Islet of Langerhans (tissue), 1 donor: ENCODE results near the gene TMEM244.
"Not testable (repeated sequence)": the region's sequence is repeated elsewhere in the genome, so short reads cannot be mapped to it uniquely, and the experiment has no call there.

Source experiments
- FAIRE-seq: peaks from one replicate; lab custom pipeline; 2011; peaks lifted over from hg19 to GRCh38; lab: Jason Lieb, UNC

Gene TMEM244, protein sequence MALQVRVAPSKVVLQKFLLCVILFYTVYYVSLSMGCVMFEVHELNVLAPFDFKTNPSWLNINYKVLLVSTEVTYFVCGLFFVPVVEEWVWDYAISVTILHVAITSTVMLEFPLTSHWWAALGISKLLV

DNA sequence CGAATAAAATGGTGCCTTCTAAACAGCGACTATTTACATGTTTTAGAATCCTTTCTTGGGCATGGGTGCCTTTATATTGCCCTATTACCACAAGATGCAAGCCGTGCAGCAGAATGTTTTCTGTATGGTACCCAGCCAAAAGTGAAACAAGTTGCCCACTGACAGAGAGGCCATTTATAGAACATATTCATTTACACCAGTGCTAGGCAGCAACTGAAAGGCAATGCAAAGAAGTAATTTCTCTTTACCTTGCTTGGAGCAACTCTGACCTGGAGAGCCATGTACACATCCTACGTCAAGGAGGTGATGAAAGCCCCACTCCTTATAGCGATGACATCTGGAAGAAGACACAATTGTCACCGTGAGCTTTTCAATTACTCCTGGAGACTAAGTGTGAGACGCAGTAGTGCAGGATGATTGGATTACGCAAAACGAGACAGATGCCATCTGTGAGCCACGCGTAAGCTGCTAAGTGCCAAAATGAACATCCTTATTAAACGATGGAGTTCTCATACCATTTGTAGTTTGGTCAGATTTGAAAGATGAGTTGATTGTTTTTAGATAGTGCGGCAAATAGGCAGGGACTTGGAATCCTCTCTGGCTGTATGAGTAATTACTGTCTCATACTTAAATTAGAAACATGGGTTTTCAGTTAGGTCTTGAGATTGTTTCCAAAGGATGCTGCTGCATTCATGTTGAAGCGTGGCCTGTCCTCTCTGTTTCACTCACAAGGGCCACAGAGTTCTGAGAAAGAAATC lies at the start of gene TMEM244:
Gene TMEM244, minus strand, starts transcription at position 408 of the 758 bp plus-strand sequence. Its CDS starts 127 bp downstream, at position 281.
- FAIRE-seq: no peak

DNA sequence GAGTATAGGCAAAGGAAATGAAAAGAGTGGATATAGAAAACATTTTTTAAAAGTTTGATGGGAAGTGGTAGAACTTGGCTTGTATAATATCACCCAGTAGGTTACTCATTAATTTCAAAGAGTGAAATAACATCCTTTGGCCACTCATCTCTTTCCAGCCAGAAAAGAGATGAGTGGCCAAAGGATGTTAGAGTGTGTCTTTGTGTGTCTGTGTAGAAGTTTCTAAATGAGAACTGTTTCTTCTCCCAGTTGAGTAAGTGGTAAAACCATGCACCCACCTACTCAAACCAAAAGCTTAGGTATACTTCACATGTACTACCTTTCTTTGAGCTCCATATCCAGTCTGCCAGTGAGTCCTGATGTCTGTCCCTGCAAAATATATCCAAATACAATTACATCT lies 47.7 kb upstream of the TMEM244 start:
- no peak for FAIRE-seq

DNA sequence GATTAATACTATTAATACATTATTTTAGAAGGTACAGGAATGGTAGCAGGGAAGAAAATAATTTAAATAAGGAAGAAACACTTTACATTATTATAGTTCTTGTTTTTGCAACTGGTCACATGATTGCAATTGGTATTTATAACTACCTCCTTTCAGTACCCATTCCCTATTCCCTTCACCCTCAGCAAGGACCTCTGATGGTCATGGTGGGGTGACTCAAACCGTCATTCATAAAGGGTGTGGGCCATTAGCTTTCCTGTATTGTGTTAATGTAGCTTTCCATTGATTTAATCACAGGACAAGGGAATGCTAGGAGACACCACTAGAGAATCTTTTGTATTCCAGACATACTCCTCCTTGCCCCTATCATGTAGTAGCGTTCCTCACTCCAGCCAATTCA lies 47.2 kb upstream of the TMEM244 start:
- no peak for FAIRE-seq

DNA sequence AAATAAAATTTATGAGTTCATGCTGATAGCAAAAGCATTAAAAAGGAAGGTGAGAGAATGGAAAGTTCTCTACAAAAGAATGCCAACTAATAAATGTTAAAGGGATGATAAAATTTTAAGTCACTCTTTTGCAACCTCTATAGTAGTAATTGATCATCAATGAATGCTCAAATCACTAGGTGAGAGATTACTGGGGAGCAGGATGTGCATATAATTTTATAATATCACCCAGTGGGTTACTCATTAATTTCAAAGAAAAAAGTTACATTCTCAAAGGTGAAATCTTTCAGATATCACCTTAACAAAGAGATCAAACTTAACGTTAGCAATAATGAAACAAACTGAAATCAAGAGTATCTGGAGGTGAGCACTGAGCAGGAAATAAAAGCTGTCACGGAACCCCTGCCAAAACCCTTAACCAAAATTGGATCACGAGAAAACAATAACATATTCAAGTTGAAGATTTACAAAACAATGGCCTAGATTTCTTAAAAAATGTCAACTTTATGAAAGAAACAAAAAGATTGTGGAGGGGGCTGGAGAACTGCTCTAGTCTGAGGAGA lies 45.5 kb upstream of the TMEM244 start:
- no peak for FAIRE-seq

DNA sequence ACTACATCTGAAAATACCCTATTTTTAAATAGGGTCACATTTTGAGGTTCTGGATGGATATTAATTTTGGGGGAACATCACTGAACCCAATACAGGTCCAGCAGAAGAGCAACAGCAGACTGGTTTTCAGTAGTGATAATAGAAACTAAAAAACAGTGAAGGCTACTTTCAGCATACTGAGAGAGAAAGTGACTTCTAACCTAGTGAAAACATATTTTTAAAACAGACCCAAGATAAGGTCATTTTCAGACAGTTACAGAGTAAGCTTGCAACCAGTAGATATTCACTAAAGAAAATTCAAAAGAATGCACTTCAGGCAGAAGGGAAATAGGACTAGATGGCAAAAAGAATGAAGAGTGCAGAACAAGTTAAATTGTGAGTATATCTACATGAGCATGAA lies 42.0 kb upstream of the TMEM244 start:
- no peak for FAIRE-seq

DNA sequence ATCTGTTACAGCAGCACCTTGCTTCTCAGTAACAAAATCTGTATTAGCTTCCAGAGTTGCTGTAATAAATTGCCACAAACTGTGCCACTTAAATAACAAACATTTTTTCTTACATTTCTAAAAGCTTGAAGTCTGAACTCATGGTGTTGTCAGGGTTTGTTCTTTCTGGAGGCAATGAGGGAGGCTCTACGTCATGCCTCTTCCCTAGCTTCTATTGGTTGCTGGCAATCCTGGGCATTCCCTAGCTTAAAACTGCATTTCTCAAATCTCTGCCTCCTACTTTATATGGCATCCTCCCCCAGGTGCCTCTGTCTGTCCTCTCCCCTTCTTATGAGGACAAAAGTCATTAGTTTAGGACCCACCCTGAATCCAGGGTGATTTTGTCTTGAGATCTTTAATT lies 41.6 kb upstream of the TMEM244 start:
- no peak for FAIRE-seq

DNA sequence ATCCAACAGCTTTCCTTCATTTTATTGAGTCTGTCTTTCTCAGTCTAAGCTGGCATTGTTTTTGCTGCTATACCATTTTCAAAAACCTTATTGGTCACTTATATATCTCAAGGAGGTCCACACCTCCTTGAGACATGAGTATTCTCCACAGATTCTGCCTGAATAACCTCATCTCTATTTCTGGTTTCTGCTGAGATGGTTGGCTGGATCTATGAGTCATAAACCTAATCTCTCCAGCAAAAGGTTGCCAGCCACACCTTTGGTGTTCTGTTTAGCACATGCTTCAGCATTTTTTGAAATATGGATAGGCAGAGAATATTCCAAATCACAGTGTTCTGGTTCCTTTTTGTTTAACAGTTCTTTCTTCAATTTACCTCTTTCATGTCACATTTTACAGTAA lies 40.8 kb upstream of the TMEM244 start:
- FAIRE-seq: no peak

DNA sequence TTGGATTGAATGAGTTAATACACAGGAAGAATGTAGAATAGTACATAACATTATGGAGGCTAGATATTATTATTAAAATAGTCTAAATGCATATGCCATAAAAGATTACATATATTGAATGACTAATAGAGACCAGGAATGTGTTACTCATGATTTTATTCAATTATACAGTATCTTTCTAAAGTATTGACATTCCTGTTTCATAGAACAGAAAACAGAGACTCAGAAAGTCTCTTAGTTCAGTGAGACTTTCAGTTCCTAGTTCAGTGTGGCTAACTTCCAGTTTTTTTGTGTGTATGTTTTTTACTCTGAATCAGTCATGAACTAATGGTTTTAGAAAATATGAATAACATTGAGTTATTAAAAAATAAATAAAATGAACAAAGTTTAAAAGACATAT lies 34.6 kb upstream of the TMEM244 start:
- peak; percentile 17 for FAIRE-seq

DNA sequence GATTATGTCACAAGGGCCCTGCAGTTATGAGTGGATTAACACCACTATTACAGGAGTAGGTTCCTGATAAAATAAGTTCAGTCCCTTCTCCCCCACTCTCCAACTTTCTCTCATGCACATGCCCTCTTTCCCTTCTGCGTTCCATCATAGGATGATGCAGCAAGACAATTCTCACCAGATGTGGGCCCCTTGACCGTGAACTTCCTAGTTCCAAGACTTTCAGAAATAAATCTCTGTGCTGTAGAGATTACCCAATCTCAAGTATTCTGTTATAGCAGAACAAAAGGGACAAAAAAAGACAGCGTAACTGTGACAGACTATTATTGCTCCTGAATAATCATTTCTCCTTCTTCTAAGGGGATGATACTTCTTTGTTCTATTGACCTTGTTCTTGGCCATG lies 33.8 kb upstream of the TMEM244 start:
- FAIRE-seq: no peak

DNA sequence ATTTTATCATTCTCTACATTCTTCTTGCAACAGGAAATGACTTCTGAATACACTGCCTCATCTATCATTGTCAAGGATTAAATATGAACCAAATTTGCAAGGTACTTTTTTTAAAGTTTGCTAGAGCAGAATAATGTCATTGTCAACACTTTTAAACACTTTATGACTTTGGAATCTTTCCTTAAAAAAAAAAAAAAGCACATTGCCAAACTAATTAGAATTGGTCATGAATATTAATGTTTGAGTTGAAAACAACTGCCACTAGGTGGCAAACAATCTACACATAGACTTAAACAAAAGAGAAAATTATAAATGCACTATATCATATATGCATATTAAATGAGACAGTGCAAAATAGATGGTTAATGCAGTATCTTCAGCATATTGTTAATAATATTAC lies 32.5 kb upstream of the TMEM244 start:
- FAIRE-seq: no peak

DNA sequence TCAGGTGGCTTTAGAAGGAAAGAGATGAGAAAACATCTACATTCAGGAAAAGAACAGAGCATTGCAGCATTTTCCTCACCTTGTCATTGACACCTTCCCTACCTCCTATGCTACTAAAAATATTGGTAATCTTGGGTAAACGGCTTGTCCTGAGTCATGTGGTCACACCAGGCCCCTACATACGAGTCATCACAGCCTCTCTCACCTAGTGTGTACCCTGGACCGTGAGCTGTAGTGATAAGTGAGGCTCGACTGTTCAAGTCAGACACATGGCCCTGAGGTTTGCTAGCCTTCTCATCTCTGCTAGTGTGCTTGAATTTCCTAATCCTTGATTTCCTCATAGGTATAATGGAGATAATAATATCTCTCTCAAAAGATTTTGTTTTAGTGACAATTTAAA lies 29.6 kb upstream of the TMEM244 start:
- FAIRE-seq: no peak

DNA sequence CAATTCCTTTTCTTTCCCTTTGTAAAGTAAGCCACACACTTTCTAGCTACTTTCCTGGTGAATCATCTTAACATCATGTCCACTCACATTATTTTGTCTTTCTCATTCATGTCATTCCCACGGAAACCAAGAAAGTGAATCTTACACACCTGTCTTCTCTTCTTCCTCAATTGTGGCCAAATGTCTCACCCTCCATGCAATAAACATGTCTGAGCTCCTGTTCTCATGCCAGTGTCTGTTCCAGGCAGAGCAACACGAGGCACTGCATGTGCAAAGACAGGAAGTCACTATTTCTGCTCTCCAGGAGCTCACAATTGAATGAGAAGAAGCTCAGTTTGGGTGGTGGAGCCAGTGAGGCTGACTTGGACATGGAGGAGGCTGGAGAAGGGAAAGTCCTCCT lies 29.0 kb upstream of the TMEM244 start:
- no peak for FAIRE-seq

DNA sequence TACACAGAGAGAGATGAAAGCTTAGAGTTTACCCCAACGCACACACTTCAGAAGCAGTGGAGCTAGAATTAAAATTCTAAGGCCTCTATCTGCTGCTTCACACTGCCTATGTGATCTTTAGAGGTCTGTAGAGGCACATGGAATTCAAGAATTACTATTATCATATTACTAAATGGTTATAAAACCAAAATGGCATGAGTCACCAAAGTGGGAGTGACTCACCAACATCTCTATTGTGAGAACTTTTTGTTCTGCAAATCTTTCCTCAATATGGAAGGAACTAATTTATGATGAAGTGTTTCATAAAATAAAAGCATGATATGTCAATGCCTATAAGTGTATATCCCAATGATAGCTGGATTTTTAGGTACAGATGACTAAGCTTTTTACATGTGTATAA lies 28.5 kb upstream of the TMEM244 start:
- no peak for FAIRE-seq

DNA sequence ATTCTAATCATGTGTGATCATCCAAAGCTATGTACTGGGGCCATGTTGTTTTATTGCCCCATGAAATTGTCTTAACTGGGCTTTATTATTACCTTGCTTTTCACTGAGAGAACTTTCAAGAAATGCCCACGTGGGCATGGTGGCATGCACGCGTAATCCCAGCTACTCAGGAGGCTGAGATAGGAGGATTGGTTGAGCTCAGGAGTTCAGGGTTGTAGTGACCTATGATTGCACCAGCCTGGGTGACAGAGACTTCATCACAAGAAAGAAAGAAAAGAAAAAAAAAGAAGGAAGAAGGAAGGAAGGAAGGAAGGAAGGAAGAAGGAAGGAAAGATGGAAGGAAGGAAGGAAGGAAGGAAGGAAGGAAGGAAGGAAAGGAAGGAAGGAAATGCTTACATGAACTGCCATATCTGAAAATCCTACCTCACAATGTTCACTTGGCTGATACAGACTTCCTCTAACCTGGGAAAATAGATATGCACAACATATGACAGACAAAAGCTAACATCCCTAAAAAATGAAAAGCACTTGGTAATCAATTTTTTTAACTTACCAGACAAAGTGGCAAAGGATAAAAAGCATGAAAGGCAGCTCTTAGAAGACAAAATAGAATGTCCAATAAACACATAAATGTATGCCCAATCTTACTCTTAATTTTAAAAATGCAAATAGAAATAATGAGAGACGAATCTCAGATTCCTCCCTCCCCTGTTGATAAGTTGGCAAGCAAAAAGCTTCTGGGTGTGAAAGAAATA lies 25.5 kb upstream of the TMEM244 start:
- FAIRE-seq: no peak

DNA sequence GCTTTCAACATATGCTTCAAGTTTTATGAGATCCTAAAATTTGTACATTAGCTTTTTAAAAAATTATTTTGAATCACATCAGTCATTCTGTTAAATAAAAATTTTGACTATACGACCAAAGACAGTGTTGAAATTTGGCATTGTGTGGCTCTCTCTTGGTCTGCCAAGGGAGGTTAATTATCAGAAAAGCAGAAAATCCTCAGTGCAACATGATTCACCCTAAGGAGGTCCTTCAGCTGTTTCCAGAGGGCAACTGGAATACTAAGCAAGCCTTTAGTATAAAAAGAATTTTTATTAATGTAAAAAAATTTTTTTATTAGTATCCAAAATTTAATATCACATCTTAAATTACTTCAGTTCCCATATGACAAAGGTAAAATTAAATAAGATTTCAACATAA lies 23.1 kb upstream of the TMEM244 start:
- no peak for FAIRE-seq

DNA sequence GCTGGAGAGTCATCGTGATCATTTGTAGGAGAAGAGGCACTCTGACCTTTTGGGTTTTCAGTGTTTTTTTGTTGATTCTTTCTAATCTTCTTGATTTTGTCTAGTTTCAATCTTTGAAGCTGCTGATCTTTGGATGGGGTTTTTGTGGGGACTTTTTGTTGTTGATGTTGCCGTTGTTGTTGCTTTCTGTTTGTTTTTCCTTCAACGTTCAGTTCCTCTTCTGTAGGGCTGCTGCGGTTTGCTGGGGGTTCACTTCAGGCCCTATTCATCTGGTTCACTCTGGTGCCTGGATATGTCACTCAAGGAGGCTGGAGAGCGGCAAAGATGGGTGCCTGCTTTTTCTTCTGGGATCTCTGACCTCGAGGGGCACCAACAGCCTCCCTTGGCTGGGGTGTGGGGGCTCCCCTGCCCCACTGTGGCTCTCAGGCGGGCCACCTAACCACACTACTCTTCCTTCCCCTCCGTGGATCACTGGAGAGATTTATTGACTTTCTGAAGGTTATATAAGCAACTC lies 21.5 kb upstream of the TMEM244 start:
- no peak for FAIRE-seq

DNA sequence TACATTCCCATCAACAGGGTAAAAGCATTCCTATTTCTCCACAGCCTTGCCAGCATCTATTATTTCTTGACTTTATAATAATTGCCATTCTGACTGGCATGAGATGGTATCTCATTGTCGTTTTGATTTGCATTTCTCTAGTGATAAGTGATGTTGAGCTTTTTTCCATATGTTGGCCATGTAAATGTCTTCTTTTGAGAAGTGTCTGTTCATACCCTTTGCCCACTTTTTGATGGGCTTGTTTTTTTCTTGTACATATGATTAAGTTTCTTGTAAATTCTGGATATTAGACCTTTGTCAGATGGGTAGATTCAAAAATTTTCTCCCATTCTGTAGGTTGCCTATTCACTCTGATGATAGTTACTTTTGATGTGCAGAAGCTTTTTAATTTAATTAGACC lies 16.8 kb upstream of the TMEM244 start:
- FAIRE-seq: not testable (repeated sequence)

DNA sequence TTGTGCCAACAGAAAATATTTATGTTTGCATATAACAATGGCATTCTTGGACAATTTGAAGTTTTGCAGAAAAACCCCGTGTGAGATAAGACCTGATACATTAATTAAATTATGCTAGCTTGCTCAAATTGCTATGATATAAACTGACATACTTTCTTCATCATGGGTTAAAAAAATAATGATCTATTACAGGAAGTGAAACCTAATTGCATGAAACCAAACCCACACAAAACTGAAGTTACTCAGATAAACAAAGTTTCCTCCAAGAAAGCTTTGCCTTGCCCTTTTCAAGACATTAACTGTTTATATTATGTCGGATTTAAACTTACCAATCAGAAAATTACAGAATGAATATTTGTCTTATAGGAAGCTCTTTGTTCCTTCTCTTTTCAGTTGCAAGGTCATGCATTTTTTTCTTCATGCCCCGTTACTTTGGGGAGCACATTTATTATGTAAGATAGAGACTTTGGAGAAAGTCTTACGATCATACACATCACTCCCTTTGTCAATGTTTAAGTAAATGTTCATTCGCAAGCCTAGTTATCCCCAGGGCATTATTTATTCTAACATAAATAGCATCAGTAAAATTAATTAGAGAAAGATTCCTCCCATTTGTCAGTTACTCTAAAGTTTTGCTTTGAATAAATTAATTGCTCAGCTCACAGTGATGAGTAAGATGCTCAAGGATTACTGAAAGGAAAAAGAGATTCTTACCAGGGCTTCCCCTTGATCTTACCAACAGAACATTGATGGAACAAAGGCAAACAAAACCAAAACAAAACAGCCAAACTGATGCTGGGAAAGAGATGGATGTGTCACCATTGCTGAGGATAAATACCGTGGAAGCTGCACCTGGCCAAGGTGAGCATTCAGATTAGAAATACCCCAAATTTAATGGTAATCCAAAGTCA lies 14.8 kb upstream of the TMEM244 start:
- FAIRE-seq: no peak

DNA sequence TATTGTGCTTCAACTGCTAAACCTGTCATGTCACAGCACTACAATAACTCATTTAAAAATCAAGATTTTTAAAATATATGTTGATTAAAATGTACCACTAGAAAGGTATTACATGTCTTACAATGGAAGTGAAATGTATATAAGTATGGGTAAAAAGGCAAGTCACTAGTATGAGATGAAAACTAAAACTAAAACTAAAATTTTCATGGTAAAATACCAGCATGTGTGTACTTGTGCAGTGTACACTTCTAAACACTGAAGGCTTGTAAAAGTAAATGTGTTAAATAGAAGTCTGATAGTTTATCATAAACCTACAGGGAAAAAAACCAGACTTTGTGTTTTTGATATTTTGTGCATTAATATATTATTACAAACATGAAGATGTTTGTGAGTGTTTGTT lies 13.7 kb upstream of the TMEM244 start:
- no peak for FAIRE-seq

DNA sequence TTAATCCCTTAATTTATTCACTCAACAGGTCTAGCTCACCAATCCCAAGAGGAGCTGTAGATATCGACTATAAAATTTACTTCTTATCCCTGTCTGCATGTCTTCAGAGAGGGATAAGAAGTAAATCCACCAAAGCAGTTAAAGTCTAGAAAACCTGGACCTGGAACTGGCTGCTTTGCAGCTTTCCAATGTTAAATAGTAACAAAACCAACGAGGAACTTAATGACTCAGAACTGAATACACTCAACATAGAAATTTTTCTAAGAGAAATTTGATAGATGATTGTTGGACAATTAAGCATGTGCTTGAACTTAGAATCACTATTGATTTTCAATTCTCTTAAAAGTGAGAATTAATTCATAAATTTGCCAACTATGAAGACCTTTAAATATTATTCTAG lies 11.5 kb upstream of the TMEM244 start:
- no peak for FAIRE-seq

DNA sequence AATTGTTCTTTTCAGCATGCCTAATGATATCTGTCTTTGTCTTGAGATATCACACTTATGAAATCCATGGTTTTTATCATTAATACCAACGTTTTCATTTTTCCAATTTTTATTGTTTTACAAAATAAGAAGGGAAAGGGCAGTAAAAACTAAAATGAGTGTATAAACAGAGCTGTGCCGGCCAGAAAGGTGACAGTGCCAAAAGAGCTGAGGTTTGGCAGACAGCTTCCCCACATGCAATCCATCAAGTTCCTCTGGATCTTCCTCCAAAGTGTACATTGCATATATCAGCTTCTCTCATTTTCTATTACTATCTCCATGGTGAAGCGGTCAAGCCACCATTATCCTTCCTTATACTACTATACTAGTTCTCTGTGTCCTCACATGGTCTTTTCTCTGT lies 10.1 kb upstream of the TMEM244 start:
- no peak for FAIRE-seq

DNA sequence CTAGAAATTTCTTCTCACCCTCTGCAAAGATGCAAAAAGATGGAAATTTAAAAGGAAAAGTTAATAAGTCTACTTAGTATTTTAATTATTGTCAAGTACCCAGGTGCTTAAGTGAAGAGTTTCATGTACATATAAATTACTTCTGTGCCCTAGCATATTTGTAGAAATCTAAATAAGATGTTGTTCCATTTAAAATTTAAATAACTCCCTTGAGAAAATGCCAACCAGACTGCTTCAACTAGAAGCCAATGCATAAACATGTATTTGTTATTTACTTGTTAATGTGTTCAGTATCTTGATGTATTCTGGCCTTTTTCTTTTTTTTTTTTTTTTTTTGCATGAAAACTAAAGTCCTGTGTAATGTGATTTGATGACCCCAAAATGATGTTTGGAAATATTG lies 6.3 kb upstream of the TMEM244 start:
- no peak for FAIRE-seq
